ENCODE data around the gene RLN3. TPM values are rescaled to one million over a fixed set of nuclear protein-coding genes. Genes with fewer than 3 reads are reported as not detected.

RLN3 gene
- total RNA-seq, 1 donor = not detected

GRCh38 chr19:13995878-13996765, 31.8 kb upstream of the RLN3 start:
- H3K27ac ChIP-seq (ENCODE audit: low read depth, low read length) = no peak overlapping the region

GRCh38 chr19:13996928-13997630, 30.9 kb upstream of the RLN3 start:
- H3K4me1 ChIP-seq (ENCODE audit: insufficient read depth, low read length) = peaks cover 7% of the 10 kb centered on the region
- no peak overlapping the region for H2AFZ ChIP-seq (ENCODE audit: low read length)
- no peak for TF ChIP-seq CTCF (IDR thresholded peaks at IDR 0.05; ENCODE audit: extremely low read depth, low read depth, low read length)
- no peak overlapping the region for H3K4me2 ChIP-seq (ENCODE audit: insufficient read depth, low read length)
- no peak overlapping the region for H3K27ac ChIP-seq (ENCODE audit: low read depth, low read length)
- peaks cover 11% of the 10 kb centered on the region for H4K20me1 ChIP-seq (ENCODE audit: insufficient read depth, low read length)
- H3K27me3 ChIP-seq (ENCODE audit: insufficient read depth, low read length) = no peaks in the 10 kb centered on the region
- DNase-seq (ENCODE audit: insufficient read length, low spot score, missing footprints) = peak; percentile 53
- H3K4me3 ChIP-seq (ENCODE audit: insufficient read depth, low read length) = no peak overlapping the region
- peaks cover 5% of the 10 kb centered on the region for H3K36me3 ChIP-seq (ENCODE audit: insufficient read depth, low read length)
- H3K9me3 ChIP-seq (ENCODE audit: low read depth, low read length) = peaks cover 2% of the 10 kb centered on the region
- peaks cover 43% of the 10 kb centered on the region for H3K79me2 ChIP-seq (ENCODE audit: insufficient read depth, low read length)

More at GRCh38 chr19:13995878-13996765, 31.8 kb upstream of the RLN3 start:
- TF ChIP-seq CTCF (IDR thresholded peaks at IDR 0.05; ENCODE audit: extremely low read depth, low read depth, low read length) = no peak
- Histone ChIP-seq H3K9me3 (ENCODE audit: low read depth, low read length) (peaks cover 2% of the 10 kb centered on the region), H3K4me3 (ENCODE audit: insufficient read depth, low read length) (no peak overlapping the region), H2AFZ (ENCODE audit: low read length) (no peak overlapping the region), H4K20me1 (ENCODE audit: insufficient read depth, low read length) (peaks cover 11% of the 10 kb centered on the region), H3K4me2 (ENCODE audit: insufficient read depth, low read length) (no peak overlapping the region), H3K36me3 (ENCODE audit: insufficient read depth, low read length) (peaks cover 5% of the 10 kb centered on the region), H3K27me3 (ENCODE audit: insufficient read depth, low read length) (no peaks in the 10 kb centered on the region), H3K4me1 (ENCODE audit: insufficient read depth, low read length) (peaks cover 7% of the 10 kb centered on the region), H3K79me2 (ENCODE audit: insufficient read depth, low read length) (peaks cover 37% of the 10 kb centered on the region)
- peak; percentile 70 for DNase-seq (ENCODE audit: insufficient read length, low spot score, missing footprints)

GRCh38 chr19:13997631-13997962, 30.4 kb upstream of the RLN3 start:
- Histone ChIP-seq H3K9me3 (ENCODE audit: low read depth, low read length) (peaks cover 2% of the 10 kb centered on the region), H2AFZ (ENCODE audit: low read length) (no peak overlapping the region), H3K36me3 (ENCODE audit: insufficient read depth, low read length) (peaks cover under 1% of the 10 kb centered on the region), H3K4me3 (ENCODE audit: insufficient read depth, low read length) (no peak overlapping the region), H3K27me3 (ENCODE audit: insufficient read depth, low read length) (no peaks in the 10 kb centered on the region), H3K27ac (ENCODE audit: low read depth, low read length) (no peak overlapping the region), H3K79me2 (ENCODE audit: insufficient read depth, low read length) (peaks cover 46% of the 10 kb centered on the region), H3K4me2 (ENCODE audit: insufficient read depth, low read length) (no peak overlapping the region), H3K4me1 (ENCODE audit: insufficient read depth, low read length) (peaks cover 7% of the 10 kb centered on the region), H4K20me1 (ENCODE audit: insufficient read depth, low read length) (peaks cover 11% of the 10 kb centered on the region)
- no peak for TF ChIP-seq CTCF (IDR thresholded peaks at IDR 0.05; ENCODE audit: extremely low read depth, low read depth, low read length)
- peak; percentile 82 for DNase-seq (ENCODE audit: insufficient read length, low spot score, missing footprints)

- Histone ChIP-seq H3K4me2 (ENCODE audit: insufficient read depth, low read length) (no peak overlapping the region), H4K20me1 (ENCODE audit: insufficient read depth, low read length) (peaks cover 11% of the 10 kb centered on the region), H2AFZ (ENCODE audit: low read length) (no peak overlapping the region), H3K4me1 (ENCODE audit: insufficient read depth, low read length) (peaks cover 12% of the 10 kb centered on the region), H3K27me3 (ENCODE audit: insufficient read depth, low read length) (no peaks in the 10 kb centered on the region), H3K27ac (ENCODE audit: low read depth, low read length) (no peak overlapping the region), H3K4me3 (ENCODE audit: insufficient read depth, low read length) (no peak overlapping the region), H3K36me3 (ENCODE audit: insufficient read depth, low read length) (no peaks in the 10 kb centered on the region), H3K9me3 (ENCODE audit: low read depth, low read length) (peaks cover 2% of the 10 kb centered on the region), H3K79me2 (ENCODE audit: insufficient read depth, low read length) (peaks cover 47% of the 10 kb centered on the region)
- peak; percentile 30 for DNase-seq (ENCODE audit: insufficient read length, low spot score, missing footprints)
- TF ChIP-seq CTCF (IDR thresholded peaks at IDR 0.05; ENCODE audit: extremely low read depth, low read depth, low read length) = no peak
These were observed 29.5 kb upstream of the RLN3 start for GRCh38 chr19:13998426-13998825.

Measured in osteoblast (primary cell).